A549 treated with RU486 at 1 μM for 4 hours (cell line): ENCODE data around the gene RTP5. TPM values are rescaled to one million over a fixed set of nuclear protein-coding genes. Genes with fewer than 3 reads are reported as not detected.

Experiments used
- total RNA-seq: library from RNA; stranded (reverse); fragments of 200-300 nt; extraction: Qiagen RNA extraction; gene quantifications from 5 replicates; pipeline ENCODE4 v1.2.3, GENCODE V29; 2022; ENCODE audit warnings: low read depth

RTP5 gene
- total RNA-seq = not detected in 5 replicates

GRCh38 chr2:241869087-241869961, at the start of gene RTP5:
RTP5 (plus strand) TSS chr2:241869729; CDS start chr2:241869757, 28 bp downstream.

DNA sequence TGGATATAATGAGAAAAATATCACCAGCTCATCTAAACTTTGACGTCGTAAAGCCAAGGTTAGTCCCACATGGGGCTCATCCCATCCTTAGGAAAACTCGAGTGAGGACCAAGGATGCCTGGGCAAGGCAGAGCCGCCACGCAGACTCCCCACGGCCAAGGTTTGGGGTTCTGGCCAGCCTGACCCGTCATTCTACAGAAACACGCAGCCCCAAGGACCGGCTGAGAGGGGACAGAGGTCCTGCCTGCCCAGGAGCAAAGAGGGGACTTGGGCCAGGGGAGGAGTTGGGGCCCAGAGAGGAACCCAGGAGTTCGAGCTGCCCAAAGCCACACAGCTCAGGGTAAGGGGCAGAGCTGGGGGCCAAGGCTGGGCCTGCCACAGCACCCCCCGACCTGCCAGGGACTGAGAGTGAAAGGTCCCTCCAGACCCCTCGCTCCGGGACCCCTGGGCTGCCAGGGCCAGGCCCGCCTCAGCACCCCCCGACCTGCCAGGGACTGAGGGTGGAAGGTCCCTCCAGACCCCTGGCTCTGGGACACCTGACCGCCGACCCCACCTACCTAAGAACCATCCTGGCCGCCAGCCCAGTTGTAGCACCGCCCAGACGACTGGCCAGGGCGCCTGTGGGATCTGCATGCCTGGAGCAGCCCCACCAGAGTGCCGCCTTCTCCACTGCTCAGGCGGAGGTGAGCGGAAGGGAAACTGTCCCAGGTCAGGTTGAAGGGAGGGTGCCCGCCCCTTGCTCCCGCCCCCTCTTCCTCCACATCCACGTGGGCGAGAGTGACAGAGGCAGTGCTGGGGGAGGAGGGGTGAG, 11.1 kb upstream of the RTP5 start, which contains the start of gene PDCD1:
PDCD1 (minus strand) TSS at position 689 of the 811 bp plus-strand sequence; CDS start at position 633, 56 bp downstream.

Other genes starting within 250 kb of the RTP5 start
- 61.7 to 88.3 TPM (median 82.6 TPM) in 5 replicates for gene THAP4, start 232.6 kb upstream of the RTP5 start, total RNA-seq
- gene ATG4B, start 232.0 kb upstream of the RTP5 start, total RNA-seq = 51.3 to 73.6 TPM (median 53.1 TPM) in 5 replicates
- 115 to 148 TPM (median 137 TPM) in 5 replicates for gene DTYMK, start 182.9 kb upstream of the RTP5 start, total RNA-seq
- 20.4 to 24.2 TPM (median 23.6 TPM) in 5 replicates for gene ING5, start 167.7 kb upstream of the RTP5 start, total RNA-seq
- gene D2HGDH, start 135.1 kb upstream of the RTP5 start, total RNA-seq = 7.0 to 11.0 TPM (median 9.1 TPM) in 5 replicates
- gene GAL3ST2, start 92.9 kb upstream of the RTP5 start, total RNA-seq = 0.10 to 0.36 TPM (median 0.23 TPM) in 4 of 5 replicates, not detected in the other
- gene NEU4, start 60.5 kb upstream of the RTP5 start, total RNA-seq = 0.13 to 0.34 TPM (median 0.18 TPM) in 4 of 5 replicates, not detected in the other
- not detected in 5 replicates for gene PDCD1, start 10.8 kb upstream of the RTP5 start, total RNA-seq